Measurements from ENCODE around the gene PDE12. TPM values are rescaled to one million over a fixed set of nuclear protein-coding genes. Genes with fewer than 3 reads are reported as not detected.
"Not testable (repeated sequence)": the region's sequence is repeated elsewhere in the genome, so short reads cannot be mapped to it uniquely, and the experiment has no call there.

Gene PDE12
- total RNA-seq, 2 experiments from 2014 or later: 30.8 to 31.0 TPM

DNA sequence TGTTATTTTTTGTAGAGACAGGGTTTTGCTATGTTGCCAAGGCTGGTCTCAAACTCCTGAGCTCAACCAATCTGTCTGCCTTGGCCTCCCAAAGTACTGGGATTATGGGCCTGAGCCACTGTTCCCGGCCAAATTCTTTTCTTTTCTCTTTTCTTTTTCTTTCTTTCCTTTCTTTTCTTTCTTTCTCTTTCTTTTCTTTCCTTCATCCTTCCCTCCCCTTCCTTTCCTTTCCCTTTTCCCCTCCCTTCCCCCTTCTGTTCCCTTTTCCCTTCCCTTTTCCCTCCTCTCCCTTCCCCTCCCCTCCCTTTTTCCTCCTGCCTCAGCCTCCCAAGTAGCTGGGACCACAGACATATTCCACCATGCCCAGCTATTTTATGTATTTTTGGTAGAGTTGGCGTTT, 44.1 kb downstream of the PDE12 start:
- Mint-ChIP-seq H3K4me1 (peaks cover 14% of the 10 kb centered on the region), H3K9me3 (no peaks in the 10 kb centered on the region), H3K36me3 (peaks cover 31% of the 10 kb centered on the region), H3K27me3 (no peaks in the 10 kb centered on the region), H3K27ac (no peak overlapping the region), H3K4me3 (no peak overlapping the region)
- no peak for DNase-seq

DNA sequence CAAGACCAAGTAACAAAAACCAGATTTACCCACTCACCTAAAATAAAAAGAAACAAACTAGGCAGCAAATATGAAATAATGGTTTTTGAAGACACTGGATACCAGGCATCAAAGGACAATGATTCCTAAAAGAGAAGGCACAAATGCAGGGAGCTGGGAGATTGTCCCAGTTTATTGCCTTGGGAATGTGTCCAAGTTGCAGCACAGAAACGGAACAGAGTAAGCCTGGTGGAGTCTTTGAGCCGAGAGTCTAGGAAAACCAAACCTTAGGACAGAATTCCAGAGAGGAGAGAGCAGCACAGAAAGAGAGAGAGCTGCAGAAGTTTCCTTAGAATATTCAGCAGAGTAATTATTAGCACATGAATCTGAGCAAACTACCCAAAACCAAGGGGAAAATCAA, 48.9 kb downstream of the PDE12 start:
- H3K36me3 Mint-ChIP-seq: peaks cover 48% of the 10 kb centered on the region
- H3K4me1 Mint-ChIP-seq: peaks cover 2% of the 10 kb centered on the region
- no peak for DNase-seq
- no peak overlapping the region for H3K27ac Mint-ChIP-seq
- no peak overlapping the region for H3K4me3 Mint-ChIP-seq
- H3K27me3 Mint-ChIP-seq: no peaks in the 10 kb centered on the region
- peaks cover 15% of the 10 kb centered on the region for H3K9me3 Mint-ChIP-seq

DNA sequence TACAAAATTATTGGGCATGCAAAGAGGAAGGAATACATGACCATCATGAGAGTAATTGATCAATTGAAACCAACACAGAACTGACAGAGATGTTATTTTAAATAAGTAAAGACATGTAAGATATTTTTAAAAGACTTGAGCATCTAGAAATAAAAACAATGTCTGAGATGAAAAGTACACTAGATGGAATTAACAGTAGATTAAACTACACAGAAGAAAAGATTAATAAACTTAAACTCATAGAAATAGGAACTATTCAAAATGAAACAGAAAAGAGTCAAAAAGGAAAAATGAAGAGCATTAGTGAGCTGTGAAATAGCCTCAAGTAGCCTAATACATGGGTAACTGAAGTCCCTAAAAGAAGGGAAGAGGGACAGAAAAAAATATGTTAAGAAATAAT, 49.6 kb downstream of the PDE12 start:
- H3K4me3 Mint-ChIP-seq: no peak overlapping the region
- no peaks in the 10 kb centered on the region for H3K4me1 Mint-ChIP-seq
- no peaks in the 10 kb centered on the region for H3K27me3 Mint-ChIP-seq
- H3K9me3 Mint-ChIP-seq: peaks cover 18% of the 10 kb centered on the region
- H3K36me3 Mint-ChIP-seq: peaks cover 54% of the 10 kb centered on the region
- no peak for DNase-seq
- H3K27ac Mint-ChIP-seq: no peak overlapping the region

GRCh38 chr3:57611870-57612269, 55.8 kb downstream of the PDE12 start:
- H3K36me3 Mint-ChIP-seq: peaks cover 33% of the 10 kb centered on the region
- not testable (repeated sequence) for H3K4me1 Mint-ChIP-seq

GRCh38 chr3:57616233-57616632, 60.2 kb downstream of the PDE12 start:
- Mint-ChIP-seq H3K9me3 (no peaks in the 10 kb centered on the region), H3K4me3 (no peak overlapping the region), H3K4me1 (peaks cover 2% of the 10 kb centered on the region), H3K27me3 (no peaks in the 10 kb centered on the region), H3K27ac (no peak overlapping the region), H3K36me3 (peaks cover 7% of the 10 kb centered on the region)
- DNase-seq: no peak

More at GRCh38 chr3:57611870-57612269, 55.8 kb downstream of the PDE12 start:
- H3K9me3 Mint-ChIP-seq: peaks cover 17% of the 10 kb centered on the region
- H3K27me3 Mint-ChIP-seq, H3K4me3 Mint-ChIP-seq, DNase-seq, H3K27ac Mint-ChIP-seq: not testable (repeated sequence)

Other genes with a start within 250 kb of the PDE12 start
- under 1 TPM in 1 of 2 experiments, not detected in 1; 0.08 TPM for gene DNAH12, start 11.9 kb upstream of the PDE12 start, total RNA-seq
- gene ARF4, start 41.1 kb downstream of the PDE12 start, total RNA-seq: 10 to 100 TPM; 67.4 to 67.8 TPM
- 10 to 100 TPM in 1 of 2 experiments, 1 to 10 TPM in 1; 9.9 to 11.5 TPM for gene DENND6A, start 136.8 kb downstream of the PDE12 start, total RNA-seq
- 10 to 100 TPM; 51.2 to 52.8 TPM for gene SLMAP, start 200.0 kb downstream of the PDE12 start, total RNA-seq

Measured in activated naive CD8-positive, alpha-beta T cell treated with anti-CD3 and anti-CD28 coated beads for 36 hours (primary cell).